Adrenal gland (tissue), 12 donors: ENCODE results near the gene RAB10. TPM values are rescaled to one million over a fixed set of nuclear protein-coding genes. Genes with fewer than 3 reads are reported as not detected.

Source experiments
- DNase-seq, 7 donors: peaks; one replicate each; pipeline ENCODE4 v3.0.0-alpha.2; 2019 to 2020
- H3K27ac ChIP-seq, 5 donors: fragments of 200-600 bp; sonication (generic) in 4 of 5; 1 replicate in 3 of 5; 2 replicates in 2 of 5; pipeline versions ENCODE4 v1.5.1 to v1.8.0; 2016 to 2020; ENCODE audit warnings: mild to moderate bottlenecking in 1 of 5
- H3K27me3 ChIP-seq: fragments of 200-600 bp; 2 replicates; pipeline ENCODE4 v1.8.0; 2021
- H3K36me3 ChIP-seq, 2 donors: fragments of 200-600 bp; replicated peaks in 1 of 2; 1 replicate in 1 of 2; 2 replicates in 1 of 2; pipeline versions ENCODE4 v1.5.1 to v1.8.0; 2018 to 2022
- H3K4me1 ChIP-seq, 2 donors: fragments of 200-600 bp; replicated peaks in 1 of 2; 1 replicate in 1 of 2; 2 replicates in 1 of 2; pipeline versions ENCODE4 v1.5.1 to v1.8.0; 2018 to 2021
- H3K4me3 ChIP-seq, 4 donors: fragments of 200-600 bp; sonication (generic) in 3 of 4; one replicate each; pipeline ENCODE4 v1.5.1; 2016 to 2018
- H3K9me3 ChIP-seq, 3 donors: fragments of 200-600 bp; sonication (generic) in 1 of 3; replicated peaks in 1 of 3; 1 replicate in 2 of 3; 2 replicates in 1 of 3; pipeline versions ENCODE4 v1.5.1 to v1.8.0; 2016 to 2021
- CTCF ChIP-seq, 6 experiments: fragments of 450-650 bp in 4 of 6; fragments of 200-600 bp in 2 of 6; sonication (generic) in 1 of 6; IDR thresholded peaks; 1 replicate in 5 of 6; 2 replicates in 1 of 6; pipeline versions ENCODE4 v1.5.1 to v1.8.0; 2016 to 2021; ENCODE audit warnings: antibody characterized with exemption in 6 of 6, mild to moderate bottlenecking in 2 of 6, moderate library complexity in 1 of 6
- POLR2A ChIP-seq, 2 donors: fragments of 450-650 bp; IDR thresholded peaks; one replicate each; pipeline ENCODE4 v1.6.1; 2017; ENCODE audit warnings: antibody characterized with exemption in 2 of 2, mild to moderate bottlenecking in 2 of 2, moderate library complexity in 1 of 2
- WGBS, 4 donors: extraction: QIAGEN DNeasy Blood & Tissue Kit in 2 of 4; methylation state at CpG; one replicate each; pipeline versions ENCODE4 v1.1.5 to v1.1.7; 2013 to 2017; 5-methylcytosine and 5-hydroxymethylcytosine counted together
- intact Hi-C, 2 donors: fragments of 100-400 bp; cut with DNase I; formaldehyde crosslinking; loops; one replicate each; pipeline versions ENCODE4 v1.14.1 to v1.15.0; 2022 to 2023
- polyA plus RNA-seq, 3 donors: library from polyadenylated mRNA; stranded (reverse); fragments of 200-250 nt in 2 of 3; fragments of 350-450 nt in 1 of 3; fragmentation: Illumina TruSeq in 1 of 3; extraction: RNeasy Lipid Tissue Mini Kit (QIAGEN cat#74804) in 1 of 3; gene quantifications; one replicate each; pipeline ENCODE4 v1.2.3, GENCODE V29; 2013 to 2014
- total RNA-seq, 9 donors: library from RNA; depleted of rRNA in 4 of 9; stranded (reverse); fragments of >200 nt in 4 of 9; fragments of 120-200 nt in 1 of 9; fragmentation: NEBNext Ultra II Directional in 1 of 9; extraction: Animal tissue kit (Norgen Biotek cat#: 25700) in 1 of 9; gene quantifications; one replicate each; pipeline versions ENCODE4 v1.1.0 to v1.2.4, GENCODE V29; 2013 to 2023
- donor health status: healthy with polysubstance abuse.
- donor health status: Bipolar disorder and iron deficiency.
- donor health status: DM: yes; HTN: yes; CAD: no.
- donor health status: DM: no; HTN: no; CAD: no.
- donor health status: DM: no; HTN: no; CAD: no.
- donor health status: DM: yes; HTN: yes; CAD: no.

The RAB10 gene
- total and polyA plus RNA-seq, 12 donors = 31.8 to 369 (median 153) TPM

- DNase-seq = no peak
- Histone ChIP-seq H3K36me3 (peaks cover 0 to 26% of the 10 kb centered on the region in 2 donors), H3K27ac (no peak overlapping the region), H3K27me3 (no peaks in the 10 kb centered on the region), H3K9me3 (no peaks in the 10 kb centered on the region), H3K4me3 (no peak overlapping the region), H3K4me1 (no peaks in the 10 kb centered on the region)
- intact Hi-C loops = no loop called here
- 87 to 95% (median 92%) methylated on average over 2 of the region's 2 CpGs for WGBS, 4 donors
- TF ChIP-seq CTCF (IDR thresholded peaks at IDR 0.05) = no peak
- no peak for TF ChIP-seq POLR2A (IDR thresholded peaks at IDR 0.05)
Measured at GRCh38 chr2:26114151-26114550, 80.3 kb downstream of the RAB10 start.

- H3K27me3 ChIP-seq = no peaks in the 10 kb centered on the region
- 68 to 88% (median 76%) methylated on average over 4 of the region's 4 CpGs for WGBS, 4 donors
- no peak overlapping the region for H3K4me3 ChIP-seq
- H3K36me3 ChIP-seq = peaks cover 0 to 5% of the 10 kb centered on the region in 2 donors
- H3K4me1 ChIP-seq = peaks cover 0 to 3% of the 10 kb centered on the region in 2 donors
- no peak overlapping the region for H3K27ac ChIP-seq
- no peaks in the 10 kb centered on the region for H3K9me3 ChIP-seq
- intact Hi-C loops = no loop called here
- no peak for DNase-seq
- TF ChIP-seq POLR2A (IDR thresholded peaks at IDR 0.05) = no peak
- TF ChIP-seq CTCF (IDR thresholded peaks at IDR 0.05) = no peak
Measured at GRCh38 chr2:26118682-26119081, 84.8 kb downstream of the RAB10 start.

- intact Hi-C loops = no loop called here
- no peak for TF ChIP-seq POLR2A (IDR thresholded peaks at IDR 0.05)
- TF ChIP-seq CTCF (IDR thresholded peaks at IDR 0.05) = no peak
- WGBS, 4 donors = 89 to 100% (median 98%) methylated on average over 1 of the region's 1 CpG
- Histone ChIP-seq H3K36me3 (peaks cover 0 to 5% of the 10 kb centered on the region in 2 donors), H3K27me3 (no peaks in the 10 kb centered on the region), H3K27ac (no peak overlapping the region), H3K9me3 (no peaks in the 10 kb centered on the region), H3K4me3 (no peak overlapping the region), H3K4me1 (peaks cover 0 to 3% of the 10 kb centered on the region in 2 donors)
- no peak for DNase-seq
Measured at GRCh38 chr2:26119521-26119920, 85.6 kb downstream of the RAB10 start.

GRCh38 chr2:26122630-26123029 lies 88.7 kb downstream of the RAB10 start:
- no peak for TF ChIP-seq POLR2A (IDR thresholded peaks at IDR 0.05)
- TF ChIP-seq CTCF (IDR thresholded peaks at IDR 0.05) = no peak
- H3K36me3 ChIP-seq = peaks cover 0 to 3% of the 10 kb centered on the region in 2 donors
- intact Hi-C loops = no loop called here
- H3K4me1 ChIP-seq = peaks cover 0 to 3% of the 10 kb centered on the region in 2 donors
- no peak for DNase-seq
- no peak overlapping the region for H3K27ac ChIP-seq
- H3K27me3 ChIP-seq = no peaks in the 10 kb centered on the region
- no peak overlapping the region for H3K4me3 ChIP-seq
- WGBS, 4 donors = 58 to 87% (median 69%) methylated on average over 3 of the region's 3 CpGs
- H3K9me3 ChIP-seq = no peaks in the 10 kb centered on the region
